ENCODE data around the gene ATP5PO.

DNA sequence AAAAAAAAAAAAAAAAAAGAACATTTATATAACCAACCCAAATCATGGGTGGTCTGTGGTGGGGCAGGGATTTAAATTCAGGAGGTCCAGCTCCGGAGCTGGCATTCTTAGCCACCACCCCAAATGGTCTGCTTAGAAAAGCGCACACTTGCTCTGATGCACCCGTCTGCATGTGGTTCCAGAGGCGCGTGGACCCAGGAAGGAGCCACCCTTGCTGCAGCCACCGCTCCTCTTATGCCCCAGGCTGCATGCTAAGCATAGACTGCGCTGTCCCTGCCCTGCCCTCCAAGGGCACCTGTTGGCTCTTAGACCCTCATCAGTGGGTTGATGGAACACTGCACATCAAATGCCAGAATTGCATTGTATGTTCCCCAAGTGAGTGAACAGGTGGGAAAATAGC, 41.4 kb downstream of the ATP5PO start:
- TF ChIP-seq, protein P1, sequence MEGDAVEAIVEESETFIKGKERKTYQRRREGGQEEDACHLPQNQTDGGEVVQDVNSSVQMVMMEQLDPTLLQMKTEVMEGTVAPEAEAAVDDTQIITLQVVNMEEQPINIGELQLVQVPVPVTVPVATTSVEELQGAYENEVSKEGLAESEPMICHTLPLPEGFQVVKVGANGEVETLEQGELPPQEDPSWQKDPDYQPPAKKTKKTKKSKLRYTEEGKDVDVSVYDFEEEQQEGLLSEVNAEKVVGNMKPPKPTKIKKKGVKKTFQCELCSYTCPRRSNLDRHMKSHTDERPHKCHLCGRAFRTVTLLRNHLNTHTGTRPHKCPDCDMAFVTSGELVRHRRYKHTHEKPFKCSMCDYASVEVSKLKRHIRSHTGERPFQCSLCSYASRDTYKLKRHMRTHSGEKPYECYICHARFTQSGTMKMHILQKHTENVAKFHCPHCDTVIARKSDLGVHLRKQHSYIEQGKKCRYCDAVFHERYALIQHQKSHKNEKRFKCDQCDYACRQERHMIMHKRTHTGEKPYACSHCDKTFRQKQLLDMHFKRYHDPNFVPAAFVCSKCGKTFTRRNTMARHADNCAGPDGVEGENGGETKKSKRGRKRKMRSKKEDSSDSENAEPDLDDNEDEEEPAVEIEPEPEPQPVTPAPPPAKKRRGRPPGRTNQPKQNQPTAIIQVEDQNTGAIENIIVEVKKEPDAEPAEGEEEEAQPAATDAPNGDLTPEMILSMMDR (IDR thresholded peaks at IDR 0.05): no peak
- TF ChIP-seq POLR2A (IDR thresholded peaks at IDR 0.05): no peak
